ENCODE measurements around the gene ADD3.
A peak's percentile ranks its signal among the peaks of the same experiment; 100 is the strongest.
"Not testable (repeated sequence)": the region's sequence is repeated elsewhere in the genome, so short reads cannot be mapped to it uniquely, and the experiment has no call there.

Gene ADD3

GRCh38 chr10:110040108-110040507 lies 32.3 kb downstream of the ADD3 start:
- DNase-seq = no peak

- DNase-seq = no peak
Measured at GRCh38 chr10:110040767-110041478, 33.1 kb downstream of the ADD3 start.

DNA sequence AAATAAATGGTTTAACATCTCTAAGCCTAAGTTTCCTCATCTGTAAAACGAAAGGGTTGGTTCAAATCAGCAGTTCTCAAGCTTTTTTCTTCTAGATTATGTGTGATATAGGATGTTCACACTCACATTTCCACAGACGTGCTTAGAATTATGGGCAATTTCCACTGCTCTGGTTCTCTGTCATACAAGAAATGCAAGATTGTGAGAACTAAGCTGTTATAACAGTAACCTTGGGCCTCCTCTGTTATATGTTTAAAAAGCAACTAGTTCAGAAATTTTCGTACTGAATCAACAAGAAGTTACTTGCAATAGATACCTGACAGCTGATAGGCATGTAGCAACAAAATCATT lies 33.7 kb downstream of the ADD3 start:
- no peak for DNase-seq

GRCh38 chr10:110042181-110042580 lies 34.4 kb downstream of the ADD3 start:
- no peak for DNase-seq

- no peak for DNase-seq
Measured at GRCh38 chr10:110042891-110043290, 35.1 kb downstream of the ADD3 start.

- no peak for DNase-seq
Measured at GRCh38 chr10:110044681-110045080, 36.9 kb downstream of the ADD3 start.

DNA sequence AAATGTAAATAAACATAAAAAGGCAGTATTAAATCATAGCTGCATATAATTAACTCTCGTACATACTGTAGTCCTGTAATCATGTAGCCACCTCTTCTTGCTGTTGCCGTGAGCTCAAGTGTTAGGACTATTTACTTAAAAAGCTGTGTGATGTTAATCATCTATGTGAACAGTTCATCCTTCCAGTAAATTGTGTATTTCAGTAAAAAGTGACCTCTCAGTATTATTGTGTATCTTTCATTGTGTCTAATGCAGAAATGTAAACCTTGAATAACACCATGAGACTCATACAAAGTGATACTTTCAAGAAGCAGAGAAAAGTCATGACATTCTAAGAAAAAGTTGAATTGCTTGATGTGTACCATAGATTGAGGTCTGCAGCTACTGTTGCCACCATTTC lies 38.0 kb downstream of the ADD3 start:
- DNase-seq = no peak

DNA sequence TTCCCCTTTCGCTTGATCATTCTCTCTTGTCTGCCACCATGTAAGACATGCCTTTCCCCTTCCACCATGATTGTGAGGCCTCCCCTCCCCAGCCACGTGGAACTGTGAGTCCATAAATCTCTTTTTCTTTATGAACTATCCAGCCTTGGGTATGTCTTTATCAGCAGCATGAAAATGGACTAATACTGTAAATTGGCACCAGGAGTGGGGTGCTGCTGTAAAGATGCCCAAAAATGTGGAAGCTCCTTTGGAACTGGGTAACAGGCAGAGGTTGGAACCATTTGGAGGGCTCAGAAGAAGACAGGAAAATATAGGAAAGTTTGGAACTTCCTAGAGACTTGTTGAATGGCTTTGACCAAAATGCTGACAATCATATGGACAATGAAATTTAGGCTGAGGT lies 40.4 kb downstream of the ADD3 start:
- not testable (repeated sequence) for DNase-seq

DNA sequence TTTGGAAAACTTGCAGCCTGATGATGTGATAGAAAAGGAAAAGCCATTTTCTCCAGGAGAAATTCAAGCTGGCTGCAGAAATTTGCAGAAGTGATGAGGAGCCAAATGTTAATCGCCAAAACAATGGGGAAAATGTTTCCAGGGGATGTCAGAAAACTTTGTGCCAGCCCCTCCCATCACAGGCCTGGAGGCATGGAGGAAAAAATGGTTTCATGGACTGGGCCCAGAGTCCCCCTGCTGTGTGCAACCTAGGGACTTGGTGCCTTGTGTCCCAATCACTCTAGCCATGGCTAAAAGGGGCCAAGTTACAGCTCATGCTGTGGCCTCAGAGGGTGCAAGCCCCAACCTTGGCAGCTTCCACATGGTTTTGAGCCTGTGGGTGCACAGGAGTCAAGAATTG lies 41.0 kb downstream of the ADD3 start:
- DNase-seq = no peak

DNA sequence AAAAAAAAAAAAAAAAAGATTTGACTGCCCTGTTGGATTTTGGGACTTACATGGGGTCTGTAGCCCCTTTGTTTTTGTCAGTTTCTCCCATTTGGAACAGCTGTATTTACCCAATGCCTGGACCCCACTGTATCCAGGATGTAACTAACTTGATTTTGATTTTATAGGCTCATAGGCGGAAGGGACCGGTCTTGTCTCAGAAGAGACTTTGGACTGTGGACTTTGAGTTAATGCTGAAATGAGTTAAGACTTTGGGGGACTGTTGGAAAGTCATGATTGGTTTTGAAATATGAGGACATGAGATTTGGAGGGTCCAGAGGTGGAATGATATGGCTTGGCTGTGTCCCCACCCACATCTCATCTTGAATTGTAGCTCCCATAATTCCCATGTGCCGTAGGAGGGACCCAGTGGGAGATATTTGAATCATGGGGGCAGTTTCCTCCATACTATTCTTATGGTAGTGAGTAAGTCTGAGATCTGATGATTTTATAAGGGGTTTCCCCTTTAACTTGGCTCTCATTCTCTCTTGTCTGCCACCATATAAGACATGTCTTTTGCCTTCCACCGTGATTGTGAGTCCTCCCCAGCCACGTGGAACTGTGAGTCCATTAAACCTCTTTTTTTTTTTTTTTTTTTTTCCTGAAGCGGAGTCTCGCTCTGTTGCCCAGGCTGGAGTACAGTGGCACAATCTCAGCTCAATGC lies 42.3 kb downstream of the ADD3 start:
- not testable (repeated sequence) for DNase-seq

DNA sequence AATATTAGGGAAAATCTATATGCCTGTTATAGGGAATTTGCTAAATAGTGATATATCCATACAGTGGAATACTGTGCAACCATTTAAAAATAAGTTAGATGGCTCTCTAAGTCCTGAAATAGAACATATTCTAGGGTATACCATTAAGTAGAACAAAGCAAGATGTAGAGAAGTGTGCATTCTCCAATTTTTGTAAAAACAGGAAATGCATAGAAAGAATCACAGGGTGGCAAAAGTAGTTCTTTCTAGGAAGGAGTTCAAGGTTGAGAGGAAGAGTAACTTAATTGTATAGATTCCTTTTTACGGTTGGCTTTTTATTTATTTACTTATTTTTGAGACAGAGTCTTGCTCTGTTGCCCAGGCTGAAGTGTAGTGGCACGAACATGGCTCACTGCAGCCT lies 43.7 kb downstream of the ADD3 start:
- no peak for DNase-seq

DNA sequence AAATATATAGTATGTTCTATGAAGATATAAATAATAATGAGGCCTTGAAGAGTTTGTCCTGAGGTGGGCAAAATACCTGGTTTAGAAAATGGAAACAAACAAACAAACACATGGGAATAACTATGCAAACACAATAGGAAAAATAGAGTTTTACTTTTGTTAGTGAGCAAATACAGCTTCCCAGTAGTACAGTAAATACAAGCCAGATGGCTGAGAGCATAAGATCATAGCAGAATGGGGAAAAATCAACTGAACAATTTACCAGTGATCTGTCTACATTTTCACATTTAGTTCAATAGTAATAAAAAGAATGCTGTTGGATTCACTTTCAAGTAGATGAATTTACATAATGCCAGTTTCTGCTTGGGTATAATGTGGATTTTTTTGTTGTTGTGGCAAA lies 45.1 kb downstream of the ADD3 start:
- DNase-seq = no peak

GRCh38 chr10:110056822-110057221 lies 49.0 kb downstream of the ADD3 start:
- no peak for DNase-seq

DNA sequence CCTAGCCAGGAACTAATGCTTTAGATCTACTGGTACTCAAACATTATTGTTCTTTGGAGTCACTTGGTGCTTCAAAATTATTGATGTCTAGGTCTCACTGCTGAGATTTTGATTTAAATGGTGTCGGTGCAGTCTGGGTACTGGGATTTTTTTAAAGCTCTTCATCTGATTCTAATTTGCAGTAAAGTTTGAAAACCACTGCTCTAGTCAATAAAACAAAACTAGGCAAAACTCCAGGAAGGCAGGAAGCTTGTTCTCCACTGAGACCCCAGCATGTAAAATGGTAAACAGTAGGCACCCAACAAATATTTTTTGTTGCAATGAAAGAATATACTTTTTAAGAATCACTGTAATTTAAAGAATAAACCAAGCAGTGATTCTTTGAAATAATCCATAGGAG lies 49.7 kb downstream of the ADD3 start:
- DNase-seq = no peak

GRCh38 chr10:110058212-110058611 lies 50.4 kb downstream of the ADD3 start:
- no peak for DNase-seq

DNA sequence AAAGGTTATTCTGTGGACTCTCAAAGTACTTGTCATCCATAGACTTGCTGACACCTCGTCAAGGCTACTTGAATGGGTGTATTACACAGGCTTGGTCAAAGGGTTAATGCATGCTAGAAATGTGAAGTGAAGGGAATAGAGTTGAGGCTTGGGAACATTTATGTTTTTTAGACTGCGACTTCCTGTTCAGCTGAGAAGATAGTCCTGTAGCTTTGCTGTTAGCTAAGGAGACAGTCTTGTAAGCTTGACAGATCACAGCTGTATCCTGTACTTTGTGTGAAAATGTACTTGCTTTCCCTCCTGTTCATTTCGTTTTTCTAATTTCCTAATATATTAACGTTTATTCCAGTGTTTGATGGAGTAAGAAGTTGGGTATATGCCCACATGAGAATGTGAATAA lies 52.1 kb downstream of the ADD3 start:
- no peak for DNase-seq

DNA sequence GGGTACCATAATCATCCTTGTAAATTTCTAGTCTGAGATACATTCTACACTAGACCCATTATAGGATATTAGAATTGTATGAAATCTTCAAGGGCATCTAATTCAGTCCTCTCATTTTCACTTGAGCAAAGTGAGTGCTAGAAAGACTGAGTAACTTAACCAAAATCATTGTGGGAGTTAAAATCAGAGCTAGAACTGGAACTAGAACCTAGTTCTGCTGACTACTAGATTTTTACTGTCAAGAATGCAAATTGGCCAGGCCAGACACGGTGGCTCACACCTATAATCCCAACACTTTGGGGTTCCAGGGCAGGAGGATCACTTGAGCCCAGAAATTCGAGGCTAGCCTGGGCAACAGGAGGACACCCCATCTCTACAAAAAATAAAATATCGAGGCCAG lies 53.9 kb downstream of the ADD3 start:
- DNase-seq = no peak

DNA sequence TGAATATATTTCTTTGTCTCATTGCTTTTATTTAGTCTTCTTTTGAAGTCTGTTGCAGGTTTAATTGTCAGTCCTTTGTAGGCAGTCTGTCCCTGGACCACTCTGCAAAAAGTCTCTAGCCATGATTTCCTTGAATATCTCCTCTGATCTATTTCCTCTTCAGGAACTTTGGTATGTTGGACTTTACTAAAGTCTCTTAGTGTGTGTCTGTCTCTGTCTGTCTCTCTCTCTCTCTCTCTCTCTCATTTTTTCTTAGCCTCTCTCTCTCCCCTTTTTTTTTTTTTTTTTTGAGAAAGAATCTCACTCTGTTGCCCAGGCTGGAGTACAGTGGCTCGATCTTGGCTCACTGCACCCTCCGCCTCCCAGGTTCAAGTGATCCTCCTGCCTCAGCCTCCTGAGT lies 57.5 kb downstream of the ADD3 start:
- no peak for DNase-seq

- peak; percentile 98 for DNase-seq
Measured at GRCh38 chr10:110067960-110068770, 60.4 kb downstream of the ADD3 start.

GRCh38 chr10:110068780-110069179 lies 61.0 kb downstream of the ADD3 start:
- DNase-seq = peak; percentile 42

- peak; percentile 67 for DNase-seq
Measured at GRCh38 chr10:110069502-110069982, 61.8 kb downstream of the ADD3 start.

DNA sequence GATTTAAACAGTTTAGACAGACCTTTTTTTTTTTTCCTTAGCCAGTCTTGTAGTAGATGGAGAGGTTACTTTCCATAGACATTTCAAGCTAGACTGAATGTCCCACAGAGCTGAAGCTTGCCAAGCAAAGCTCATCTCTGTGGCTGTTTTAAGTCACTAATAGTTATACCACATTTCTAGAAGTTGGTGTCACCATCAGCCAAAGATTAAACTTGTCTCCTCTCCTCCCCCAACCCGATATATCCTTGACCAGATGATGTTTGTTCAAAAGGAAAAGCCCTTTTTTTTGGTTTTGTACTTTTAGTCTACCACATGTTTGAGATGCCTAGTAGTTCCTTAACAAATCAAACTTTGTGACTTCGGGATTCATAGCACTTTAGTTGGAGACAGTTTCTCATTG lies 66.1 kb downstream of the ADD3 start:
- no peak for DNase-seq

DNA sequence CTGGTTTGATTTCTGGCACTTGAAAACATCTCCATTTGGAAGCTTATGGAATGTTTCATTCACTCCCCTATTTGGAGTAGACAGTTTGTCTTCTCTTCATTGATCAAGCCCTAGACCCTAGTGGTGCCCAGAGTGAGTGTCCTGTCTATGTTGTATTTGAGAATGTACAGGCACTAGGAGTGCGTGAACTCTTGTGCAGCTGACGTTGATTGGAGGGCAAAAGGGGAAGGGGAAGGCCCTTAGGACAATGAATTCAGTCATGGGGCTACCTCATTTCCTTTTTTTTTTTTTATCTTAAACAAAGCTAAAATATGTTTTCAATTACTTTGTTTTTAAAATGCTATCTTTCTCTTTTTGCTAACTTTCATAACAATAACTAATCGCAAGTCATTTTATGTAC lies 66.5 kb downstream of the ADD3 start:
- peak; percentile 78 for DNase-seq

All from OCI-M1 (cell line).